Fibroblast of mammary gland (primary cell): ENCODE results near the gene SPDYE3.

Source experiments
- DNase-seq: peaks from one replicate; pipeline ENCODE4 v3.0.0-alpha.2; 2010; ENCODE audit warnings: low read depth
- H3K4me3 ChIP-seq: 2 replicates; pipeline ENCODE4 v1.5.1; 2011; ENCODE audit warnings: low read depth, mild to moderate bottlenecking, low read length, moderate library complexity; ENCODE audit not compliant: control insufficient read depth
- CTCF ChIP-seq: conservative IDR thresholded peaks from 2 replicates; pipeline ENCODE4 v1.5.1; 2011; ENCODE audit warnings: low read depth, low read length, inconsistent platforms; ENCODE audit not compliant: control insufficient read depth, insufficient read depth

The SPDYE3 gene

DNA sequence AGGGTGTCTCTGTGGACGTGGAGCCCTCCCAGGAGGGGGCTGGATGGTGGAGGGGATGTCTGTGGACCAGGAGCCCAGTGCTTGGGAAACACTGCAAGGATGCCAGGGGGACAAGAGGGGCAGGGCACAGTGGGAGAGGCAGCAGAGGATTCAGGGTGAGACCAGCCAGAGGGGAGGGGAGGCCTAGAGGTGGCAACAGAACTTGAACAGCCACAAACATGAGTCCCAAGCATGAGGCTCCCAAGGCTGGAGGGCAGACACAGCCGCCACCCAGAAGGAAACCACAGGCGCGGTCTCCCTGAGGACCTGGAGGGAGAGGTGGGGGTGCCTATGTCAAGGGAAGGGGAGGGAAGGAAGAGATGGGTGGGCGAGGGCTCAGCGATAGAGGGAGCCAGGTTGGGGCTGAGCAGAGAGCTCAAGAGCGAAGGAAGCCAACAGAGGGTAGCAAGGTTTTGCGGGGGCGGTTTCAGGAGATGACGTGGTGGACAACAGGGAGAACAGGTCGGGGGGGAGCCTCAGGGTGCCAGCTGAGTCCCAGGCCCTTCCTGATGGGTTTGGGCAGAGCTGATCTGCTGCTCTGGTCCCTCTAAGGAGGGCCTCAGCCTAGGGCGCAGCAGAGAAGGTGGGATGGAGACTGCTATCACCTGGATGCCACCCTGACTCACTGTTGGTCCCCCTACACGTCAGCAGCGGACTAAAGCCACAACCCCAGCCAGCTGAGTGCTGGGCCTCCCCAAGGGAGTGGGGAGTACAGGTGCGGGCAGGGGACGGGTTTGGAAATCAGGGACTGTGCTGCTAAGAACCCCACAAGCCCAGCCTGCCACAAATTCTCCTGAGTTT lies 59.1 kb downstream of the SPDYE3 start:
- TF ChIP-seq CTCF = no peak
- DNase-seq = no peak
- no peak overlapping the region for H3K4me3 ChIP-seq

- TF ChIP-seq CTCF = no peak
- H3K4me3 ChIP-seq = no peak overlapping the region
- DNase-seq = no peak
These were observed 59.7 kb downstream of the SPDYE3 start for GRCh38 chr7:100367251-100367620.

- H3K4me3 ChIP-seq = no peak overlapping the region
- DNase-seq = no peak
- TF ChIP-seq CTCF = no peak
These were observed 60.4 kb downstream of the SPDYE3 start for GRCh38 chr7:100367676-100368613.

- H3K4me3 ChIP-seq = no peak overlapping the region
- no peak for DNase-seq
- TF ChIP-seq CTCF = no peak
These were observed 61.6 kb downstream of the SPDYE3 start for GRCh38 chr7:100369105-100369504.

GRCh38 chr7:100370303-100370702 lies 62.8 kb downstream of the SPDYE3 start:
- H3K4me3 ChIP-seq = no peak overlapping the region
- no peak for TF ChIP-seq CTCF
- no peak for DNase-seq

GRCh38 chr7:100370746-100371145 lies 63.2 kb downstream of the SPDYE3 start:
- no peak for DNase-seq
- TF ChIP-seq CTCF = no peak
- no peak overlapping the region for H3K4me3 ChIP-seq
